ENCODE measurements around the gene NLRC4.

GRCh38 chr2:32200814-32201213 lies 63.9 kb downstream of the NLRC4 start:
- TF ChIP-seq, protein P1, sequence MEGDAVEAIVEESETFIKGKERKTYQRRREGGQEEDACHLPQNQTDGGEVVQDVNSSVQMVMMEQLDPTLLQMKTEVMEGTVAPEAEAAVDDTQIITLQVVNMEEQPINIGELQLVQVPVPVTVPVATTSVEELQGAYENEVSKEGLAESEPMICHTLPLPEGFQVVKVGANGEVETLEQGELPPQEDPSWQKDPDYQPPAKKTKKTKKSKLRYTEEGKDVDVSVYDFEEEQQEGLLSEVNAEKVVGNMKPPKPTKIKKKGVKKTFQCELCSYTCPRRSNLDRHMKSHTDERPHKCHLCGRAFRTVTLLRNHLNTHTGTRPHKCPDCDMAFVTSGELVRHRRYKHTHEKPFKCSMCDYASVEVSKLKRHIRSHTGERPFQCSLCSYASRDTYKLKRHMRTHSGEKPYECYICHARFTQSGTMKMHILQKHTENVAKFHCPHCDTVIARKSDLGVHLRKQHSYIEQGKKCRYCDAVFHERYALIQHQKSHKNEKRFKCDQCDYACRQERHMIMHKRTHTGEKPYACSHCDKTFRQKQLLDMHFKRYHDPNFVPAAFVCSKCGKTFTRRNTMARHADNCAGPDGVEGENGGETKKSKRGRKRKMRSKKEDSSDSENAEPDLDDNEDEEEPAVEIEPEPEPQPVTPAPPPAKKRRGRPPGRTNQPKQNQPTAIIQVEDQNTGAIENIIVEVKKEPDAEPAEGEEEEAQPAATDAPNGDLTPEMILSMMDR (IDR thresholded peaks at IDR 0.05; ENCODE audit: insufficient read depth, low read length, poor library complexity, severe bottlenecking), result no peak
- TF ChIP-seq EZH2phosphoT487 (conservative IDR thresholded peaks at IDR 0.05; ENCODE audit: low read length), result no peak
